Neural progenitor cell (in vitro differentiated cells): ENCODE results near the gene IQCM.

Source experiments
- EZH2phosphoT487 ChIP-seq: fragments of 200-600 bp; sonication (generic); IDR thresholded peaks from 2 replicates; pipeline ENCODE4 v1.6.1; 2017; ENCODE audit warnings: antibody characterized with exemption
- TF ChIP-seq, protein P1 (sequence below): fragments of 200-600 bp; sonication (generic); IDR thresholded peaks from 2 replicates; pipeline ENCODE4 v1.5.1; 2017; ENCODE audit warnings: antibody characterized with exemption, mild to moderate bottlenecking

DNA sequence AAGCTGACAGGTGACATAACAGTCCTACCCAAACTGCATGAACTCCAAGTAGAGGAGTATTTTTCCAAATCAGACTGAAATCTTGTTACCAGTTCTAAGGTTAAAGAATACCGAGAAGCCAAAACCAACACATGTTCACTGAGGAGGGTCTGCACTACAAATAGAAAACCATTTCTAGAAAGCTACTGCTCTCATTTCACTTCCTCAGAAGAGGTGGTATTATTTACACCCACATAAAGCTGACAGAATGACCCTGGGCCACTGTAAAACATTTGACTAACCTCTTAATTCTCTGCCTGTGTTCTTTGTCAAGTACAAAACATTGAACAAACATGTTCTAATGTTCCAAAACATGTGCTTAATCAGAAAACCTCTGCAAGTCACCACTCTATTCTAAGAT, 95.8 kb downstream of the IQCM start:
- TF ChIP-seq, protein P1, sequence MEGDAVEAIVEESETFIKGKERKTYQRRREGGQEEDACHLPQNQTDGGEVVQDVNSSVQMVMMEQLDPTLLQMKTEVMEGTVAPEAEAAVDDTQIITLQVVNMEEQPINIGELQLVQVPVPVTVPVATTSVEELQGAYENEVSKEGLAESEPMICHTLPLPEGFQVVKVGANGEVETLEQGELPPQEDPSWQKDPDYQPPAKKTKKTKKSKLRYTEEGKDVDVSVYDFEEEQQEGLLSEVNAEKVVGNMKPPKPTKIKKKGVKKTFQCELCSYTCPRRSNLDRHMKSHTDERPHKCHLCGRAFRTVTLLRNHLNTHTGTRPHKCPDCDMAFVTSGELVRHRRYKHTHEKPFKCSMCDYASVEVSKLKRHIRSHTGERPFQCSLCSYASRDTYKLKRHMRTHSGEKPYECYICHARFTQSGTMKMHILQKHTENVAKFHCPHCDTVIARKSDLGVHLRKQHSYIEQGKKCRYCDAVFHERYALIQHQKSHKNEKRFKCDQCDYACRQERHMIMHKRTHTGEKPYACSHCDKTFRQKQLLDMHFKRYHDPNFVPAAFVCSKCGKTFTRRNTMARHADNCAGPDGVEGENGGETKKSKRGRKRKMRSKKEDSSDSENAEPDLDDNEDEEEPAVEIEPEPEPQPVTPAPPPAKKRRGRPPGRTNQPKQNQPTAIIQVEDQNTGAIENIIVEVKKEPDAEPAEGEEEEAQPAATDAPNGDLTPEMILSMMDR = no peak
- no peak for TF ChIP-seq EZH2phosphoT487
